Trophoblast cell (in vitro differentiated cells and primary cell): ENCODE measurements around the gene ADCY2.

Source experiments
- DNase-seq, 2 donors: peaks; one replicate each; pipeline ENCODE4 v3.0.0-alpha.2; 2016
- H2AFZ ChIP-seq: 2 replicates; pipeline ENCODE4 v1.6.1; 2013; ENCODE audit warnings: low read length, moderate library complexity, mild to moderate bottlenecking; ENCODE audit not compliant: insufficient read depth, poor library complexity
- H2AK5ac ChIP-seq: 2 replicates; pipeline ENCODE4 v1.6.1; 2013; ENCODE audit warnings: mild to moderate bottlenecking, low read length
- H2BK120ac ChIP-seq: 2 replicates; pipeline ENCODE4 v1.6.1; 2013; ENCODE audit warnings: low read length, mild to moderate bottlenecking, moderate library complexity; ENCODE audit not compliant: insufficient read depth, poor library complexity
- H2BK12ac ChIP-seq: 2 replicates; pipeline ENCODE4 v1.6.1; 2013; ENCODE audit warnings: mild to moderate bottlenecking, low read length, moderate library complexity
- H2BK5ac ChIP-seq: 2 replicates; pipeline ENCODE4 v1.6.1; 2013; ENCODE audit warnings: low read length, low read depth, moderate library complexity, mild to moderate bottlenecking; ENCODE audit not compliant: poor library complexity
- H3K14ac ChIP-seq: 2 replicates; pipeline ENCODE4 v1.6.1; 2013; ENCODE audit warnings: mild to moderate bottlenecking, low read length
- H3K18ac ChIP-seq: 2 replicates; pipeline ENCODE4 v1.6.1; 2013; ENCODE audit warnings: mild to moderate bottlenecking, low read length
- H3K23ac ChIP-seq: 2 replicates; pipeline ENCODE4 v1.6.1; 2013; ENCODE audit warnings: low read length
- H3K27ac ChIP-seq: 2 replicates; pipeline ENCODE4 v1.5.1; 2013; ENCODE audit warnings: low read depth, mild to moderate bottlenecking, inconsistent platforms, low read length, moderate library complexity
- H3K27me3 ChIP-seq: 2 replicates; pipeline ENCODE4 v1.6.1; 2013; ENCODE audit warnings: inconsistent platforms, mild to moderate bottlenecking, low read length, moderate library complexity; ENCODE audit not compliant: insufficient read depth
- H3K36me3 ChIP-seq, 2 experiments: 1 replicate in 1 of 2; 2 replicates in 1 of 2; pipeline ENCODE4 v1.6.1; 2013; ENCODE audit warnings: low read length in 2 of 2, mild to moderate bottlenecking in 2 of 2, moderate library complexity in 1 of 2; ENCODE audit not compliant: insufficient read depth in 2 of 2, control insufficient read depth in 1 of 2
- H3K4ac ChIP-seq: 2 replicates; pipeline ENCODE4 v1.6.1; 2013; ENCODE audit warnings: low read depth, mild to moderate bottlenecking, low read length, moderate library complexity
- H3K4me1 ChIP-seq, 2 experiments: 1 replicate in 1 of 2; 2 replicates in 1 of 2; pipeline ENCODE4 v1.6.1; 2013; ENCODE audit warnings: low read length in 2 of 2, mild to moderate bottlenecking in 2 of 2, moderate library complexity in 1 of 2; ENCODE audit not compliant: insufficient read depth in 2 of 2, control insufficient read depth in 1 of 2
- H3K4me2 ChIP-seq: 2 replicates; pipeline ENCODE4 v1.6.1; 2013; ENCODE audit warnings: inconsistent platforms, mild to moderate bottlenecking, low read length, moderate library complexity
- H3K4me3 ChIP-seq: 2 replicates; pipeline ENCODE4 v1.5.1; 2013; ENCODE audit warnings: mild to moderate bottlenecking, low read depth, low read length, inconsistent platforms
- H3K79me1 ChIP-seq: one replicate; pipeline ENCODE4 v1.6.1; 2013; ENCODE audit warnings: low read length
- H3K79me2 ChIP-seq: 2 replicates; pipeline ENCODE4 v1.6.1; 2013; ENCODE audit warnings: low read length, mild to moderate bottlenecking; ENCODE audit not compliant: control insufficient read depth, insufficient read depth, poor library complexity
- H3K9ac ChIP-seq: 2 replicates; pipeline ENCODE4 v1.6.1; 2013; ENCODE audit warnings: mild to moderate bottlenecking, low read length
- H3K9me3 ChIP-seq: 2 replicates; pipeline ENCODE4 v1.6.1; 2013; ENCODE audit warnings: low read depth, mild to moderate bottlenecking, control low read depth, inconsistent platforms, low read length; ENCODE audit not compliant: insufficient read depth
- H4K12ac ChIP-seq: 2 replicates; pipeline ENCODE4 v1.6.1; 2013; ENCODE audit warnings: low read depth, mild to moderate bottlenecking, low read length, moderate library complexity
- H4K8ac ChIP-seq: 2 replicates; pipeline ENCODE4 v1.6.1; 2013; ENCODE audit warnings: low read depth, mild to moderate bottlenecking, low read length, moderate library complexity
- H4K91ac ChIP-seq: one replicate; pipeline ENCODE4 v1.6.1; 2013; ENCODE audit warnings: low read depth, mild to moderate bottlenecking, low read length, moderate library complexity
- WGBS: extraction: QIAGEN DNeasy Blood & Tissue Kit; methylation state at CpG from one replicate; pipeline ENCODE4 v1.1.7; 2013; ENCODE audit warnings: missing lambda C conversion rate; ENCODE audit not compliant: insufficient read length, insufficient coverage; ENCODE audit errors: extremely low coverage; 5-methylcytosine and 5-hydroxymethylcytosine counted together

Gene ADCY2

GRCh38 chr5:7405277-7405676 is 9.3 kb downstream of the ADCY2 start:
- Histone ChIP-seq H4K12ac (no peak overlapping the region), H3K18ac (no peak overlapping the region), H3K4me2 (no peak overlapping the region), H3K4me3 (no peak overlapping the region), H2AK5ac (no peak overlapping the region), H3K4ac (no peak overlapping the region), H3K14ac (no peak overlapping the region), H2AFZ (no peak overlapping the region), H3K9me3 (no peaks in the 10 kb centered on the region), H3K27ac (no peak overlapping the region), H4K91ac (no peak overlapping the region), H3K23ac (no peak overlapping the region), H2BK12ac (no peak overlapping the region), H2BK120ac (no peak overlapping the region), H3K79me1 (no peaks in the 10 kb centered on the region), H3K9ac (no peak overlapping the region), H3K36me3 (no peaks in the 10 kb centered on the region), H3K27me3 (no peaks in the 10 kb centered on the region), H2BK5ac (no peak overlapping the region), H4K8ac (no peak overlapping the region), H3K4me1 (no peaks in the 10 kb centered on the region), H3K79me2 (no peaks in the 10 kb centered on the region)
- DNase-seq: no peak
- WGBS: no CpG with 5 or more reads among the region's 1 CpG

- no peak overlapping the region for H3K4me3 ChIP-seq
- no CpG with 5 or more reads among the region's 5 CpGs for WGBS
- H4K91ac ChIP-seq: no peak overlapping the region
- H4K12ac ChIP-seq: no peak overlapping the region
- H3K79me2 ChIP-seq: no peaks in the 10 kb centered on the region
- no peaks in the 10 kb centered on the region for H3K36me3 ChIP-seq
- no peak overlapping the region for H2BK120ac ChIP-seq
- no peak overlapping the region for H3K4ac ChIP-seq
- H3K9ac ChIP-seq: no peak overlapping the region
- H3K4me1 ChIP-seq: peaks cover 3 to 10% of the 10 kb centered on the region in 2 experiments
- no peak overlapping the region for H3K18ac ChIP-seq
- H2BK12ac ChIP-seq: no peak overlapping the region
- H2BK5ac ChIP-seq: no peak overlapping the region
- no peak overlapping the region for H3K23ac ChIP-seq
- H3K4me2 ChIP-seq: no peak overlapping the region
- no peak overlapping the region for H3K14ac ChIP-seq
- no peak overlapping the region for H3K27ac ChIP-seq
- no peaks in the 10 kb centered on the region for H3K27me3 ChIP-seq
- no peaks in the 10 kb centered on the region for H3K9me3 ChIP-seq
- no peak overlapping the region for H4K8ac ChIP-seq
- no peaks in the 10 kb centered on the region for H3K79me1 ChIP-seq
- H2AFZ ChIP-seq: no peak overlapping the region
- DNase-seq: no peak
- H2AK5ac ChIP-seq: no peak overlapping the region
Observed at GRCh38 chr5:7410936-7411511, 15.1 kb downstream of the ADCY2 start.

GRCh38 chr5:7412409-7412808 is 16.5 kb downstream of the ADCY2 start:
- no peak overlapping the region for H2AK5ac ChIP-seq
- H3K23ac ChIP-seq: no peak overlapping the region
- no peaks in the 10 kb centered on the region for H3K9me3 ChIP-seq
- H4K8ac ChIP-seq: no peak overlapping the region
- no peak overlapping the region for H3K18ac ChIP-seq
- H4K91ac ChIP-seq: no peak overlapping the region
- no peaks in the 10 kb centered on the region for H3K79me2 ChIP-seq
- H3K4me2 ChIP-seq: no peak overlapping the region
- no CpG with 5 or more reads among the region's 10 CpGs for WGBS
- H2BK120ac ChIP-seq: no peak overlapping the region
- H3K36me3 ChIP-seq: no peaks in the 10 kb centered on the region
- no peaks in the 10 kb centered on the region for H3K27me3 ChIP-seq
- no peak overlapping the region for H4K12ac ChIP-seq
- no peak overlapping the region for H2BK5ac ChIP-seq
- no peak overlapping the region for H3K4me3 ChIP-seq
- no peak overlapping the region for H2BK12ac ChIP-seq
- no peak overlapping the region for H3K9ac ChIP-seq
- DNase-seq: no peak
- H3K79me1 ChIP-seq: no peaks in the 10 kb centered on the region
- H2AFZ ChIP-seq: no peak overlapping the region
- no peak overlapping the region for H3K27ac ChIP-seq
- peaks cover 3 to 10% of the 10 kb centered on the region in 2 experiments for H3K4me1 ChIP-seq
- no peak overlapping the region for H3K4ac ChIP-seq
- no peak overlapping the region for H3K14ac ChIP-seq

GRCh38 chr5:7415123-7415522 is 19.2 kb downstream of the ADCY2 start:
- no peaks in the 10 kb centered on the region for H3K36me3 ChIP-seq
- no peak overlapping the region for H4K12ac ChIP-seq
- no peak overlapping the region for H2BK12ac ChIP-seq
- no peak overlapping the region for H4K8ac ChIP-seq
- H3K14ac ChIP-seq: no peak overlapping the region
- no peak overlapping the region for H4K91ac ChIP-seq
- no peak overlapping the region for H3K18ac ChIP-seq
- no peaks in the 10 kb centered on the region for H3K9me3 ChIP-seq
- H3K79me1 ChIP-seq: no peaks in the 10 kb centered on the region
- peaks cover 7 to 19% of the 10 kb centered on the region in 2 experiments for H3K4me1 ChIP-seq
- no peak overlapping the region for H3K4ac ChIP-seq
- H2BK5ac ChIP-seq: no peak overlapping the region
- no peak overlapping the region for H3K27ac ChIP-seq
- no CpG with 5 or more reads among the region's 7 CpGs for WGBS
- DNase-seq: peak in 1 of 2 donors; percentile 23
- H2AFZ ChIP-seq: no peak overlapping the region
- no peak overlapping the region for H2BK120ac ChIP-seq
- H3K4me3 ChIP-seq: no peak overlapping the region
- no peak overlapping the region for H3K23ac ChIP-seq
- H3K79me2 ChIP-seq: no peaks in the 10 kb centered on the region
- H3K9ac ChIP-seq: no peak overlapping the region
- no peak overlapping the region for H2AK5ac ChIP-seq
- H3K27me3 ChIP-seq: no peaks in the 10 kb centered on the region
- no peak overlapping the region for H3K4me2 ChIP-seq
